HG03565 (cell line): ENCODE data around the gene MAP3K21.

Experiments
- ATAC-seq: cut with Tn5 transposase; IDR thresholded peaks from one replicate; pipeline ENCODE4 v1.9.1; 2021; ENCODE audit warnings: mild to moderate bottlenecking, moderate library complexity; ENCODE audit not compliant: unreplicated experiment

Gene MAP3K21

GRCh38 chr1:233357595-233358397, 30.3 kb downstream of the MAP3K21 start:
- no peak for ATAC-seq

- ATAC-seq = no peak
Observed at GRCh38 chr1:233359431-233359830, 31.9 kb downstream of the MAP3K21 start.

GRCh38 chr1:233359905-233360304, 32.4 kb downstream of the MAP3K21 start:
- no peak for ATAC-seq

- no peak for ATAC-seq
Observed at GRCh38 chr1:233360525-233361102, 33.1 kb downstream of the MAP3K21 start.

GRCh38 chr1:233361876-233362275, 34.4 kb downstream of the MAP3K21 start:
- ATAC-seq = no peak

- ATAC-seq = no peak
Observed at GRCh38 chr1:233362743-233363142, 35.2 kb downstream of the MAP3K21 start.

- no peak for ATAC-seq
Observed at GRCh38 chr1:233364026-233364425, 36.5 kb downstream of the MAP3K21 start.

GRCh38 chr1:233364695-233365539, 37.4 kb downstream of the MAP3K21 start:
- ATAC-seq = no peak

GRCh38 chr1:233366575-233366974, 39.1 kb downstream of the MAP3K21 start:
- ATAC-seq = no peak

GRCh38 chr1:233367057-233367803, 39.7 kb downstream of the MAP3K21 start:
- no peak for ATAC-seq

GRCh38 chr1:233368106-233368788, 40.7 kb downstream of the MAP3K21 start:
- no peak for ATAC-seq

- no peak for ATAC-seq
Observed at GRCh38 chr1:233368789-233369130, 41.2 kb downstream of the MAP3K21 start.

- ATAC-seq = no peak
Observed at GRCh38 chr1:233372218-233373120, 44.9 kb downstream of the MAP3K21 start.

GRCh38 chr1:233373226-233373625, 45.7 kb downstream of the MAP3K21 start:
- ATAC-seq = no peak

GRCh38 chr1:233375653-233376052, 48.1 kb downstream of the MAP3K21 start:
- no peak for ATAC-seq

- ATAC-seq = no peak
Observed at GRCh38 chr1:233376382-233377110, 49.0 kb downstream of the MAP3K21 start.

- peak; percentile 63 for ATAC-seq
Observed at GRCh38 chr1:233379869-233380438, 52.4 kb downstream of the MAP3K21 start.

- no peak for ATAC-seq
Observed at GRCh38 chr1:233381806-233382205, 54.3 kb downstream of the MAP3K21 start.
